Thyroid gland (tissue), 4 donors: ENCODE measurements around the gene CHST10. TPM values are rescaled to one million over a fixed set of nuclear protein-coding genes. Genes with fewer than 3 reads are reported as not detected.

Experiments
- DNase-seq, 2 donors: peaks; one replicate each; pipeline ENCODE4 v3.0.0-alpha.2; 2019
- H3K27ac ChIP-seq, 3 donors: fragments of 200-600 bp; sonication (generic); 1 replicate in 2 of 3; 2 replicates in 1 of 3; pipeline ENCODE4 v1.5.1; 2016 to 2019; ENCODE audit warnings: mild to moderate bottlenecking in 1 of 3, moderate library complexity in 1 of 3
- H3K27me3 ChIP-seq: fragments of 200-600 bp; sonication (generic); one replicate; pipeline ENCODE4 v1.5.1; 2019
- H3K36me3 ChIP-seq, 2 donors: fragments of 200-600 bp; sonication (generic); one replicate each; pipeline ENCODE4 v1.5.1; 2016 to 2019
- H3K4me1 ChIP-seq, 2 donors: fragments of 200-600 bp; sonication (generic); one replicate each; pipeline ENCODE4 v1.5.1; 2017 to 2019
- H3K4me3 ChIP-seq, 3 donors: fragments of 200-600 bp; sonication (generic); replicated peaks in 1 of 3; 1 replicate in 2 of 3; 2 replicates in 1 of 3; pipeline ENCODE4 v1.5.1; 2016; ENCODE audit warnings: mild to moderate bottlenecking in 1 of 3
- H3K9me3 ChIP-seq: fragments of 200-600 bp; sonication (generic); one replicate; pipeline ENCODE4 v1.5.1; 2017
- POLR2A ChIP-seq, 2 donors: fragments of 450-650 bp; IDR thresholded peaks; one replicate each; pipeline ENCODE4 v1.6.1; 2017; ENCODE audit warnings: antibody characterized with exemption in 2 of 2, mild to moderate bottlenecking in 2 of 2, moderate library complexity in 1 of 2
- WGBS, 2 donors: methylation state at CpG; one replicate each; pipeline ENCODE4 v1.1.5; 2017; 5-methylcytosine and 5-hydroxymethylcytosine counted together
- intact Hi-C: fragments of 100-400 bp; cut with DNase I; formaldehyde crosslinking; loops from one replicate; pipeline ENCODE4 v1.15.1; 2023
- total RNA-seq, 4 donors: library from RNA; depleted of rRNA; stranded (reverse); fragments of >200 nt; gene quantifications; one replicate each; pipeline ENCODE4 v1.2.3, GENCODE V29; 2016
- TF ChIP-seq, protein P1 (sequence below), 6 experiments: fragments of 200-600 bp in 3 of 6; fragments of 450-650 bp in 3 of 6; sonication (generic) in 3 of 6; IDR thresholded peaks; one replicate each; pipeline ENCODE4 v1.5.1; 2016 to 2019; ENCODE audit warnings: antibody characterized with exemption in 6 of 6, mild to moderate bottlenecking in 2 of 6, inconsistent platforms in 1 of 6, moderate library complexity in 1 of 6

Gene CHST10
- total RNA-seq, 4 donors from 2014 or later = 12.9 to 18.3 (median 14.5) TPM

DNA sequence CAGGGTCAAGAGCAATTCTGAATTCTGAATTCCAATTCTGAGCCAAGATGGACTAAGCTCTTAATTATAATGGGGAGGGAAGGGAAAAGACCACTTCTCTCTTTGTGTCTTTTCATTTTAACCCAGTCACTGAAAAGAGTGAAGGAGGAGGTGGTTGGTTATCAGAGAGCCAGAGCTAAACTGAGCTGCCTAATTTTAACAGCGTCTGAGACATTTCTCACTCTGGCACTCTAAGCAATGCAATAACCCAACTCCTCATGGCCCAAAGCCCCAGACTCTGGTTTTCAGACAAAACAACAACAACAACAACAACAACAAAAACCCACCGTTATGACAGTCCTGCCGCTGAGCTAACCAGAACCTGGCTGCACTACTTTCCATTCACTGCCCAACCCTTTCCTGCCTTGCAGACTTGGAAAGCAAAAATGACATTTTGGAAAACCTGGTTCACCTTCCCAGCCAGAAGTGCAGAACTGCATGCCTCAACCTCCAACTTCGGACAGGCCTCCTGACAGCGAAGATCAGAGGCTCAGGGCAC is 1.0 kb downstream of the CHST10 start:
- no peak for TF ChIP-seq POLR2A (IDR thresholded peaks at IDR 0.05)
- TF ChIP-seq, protein P1, sequence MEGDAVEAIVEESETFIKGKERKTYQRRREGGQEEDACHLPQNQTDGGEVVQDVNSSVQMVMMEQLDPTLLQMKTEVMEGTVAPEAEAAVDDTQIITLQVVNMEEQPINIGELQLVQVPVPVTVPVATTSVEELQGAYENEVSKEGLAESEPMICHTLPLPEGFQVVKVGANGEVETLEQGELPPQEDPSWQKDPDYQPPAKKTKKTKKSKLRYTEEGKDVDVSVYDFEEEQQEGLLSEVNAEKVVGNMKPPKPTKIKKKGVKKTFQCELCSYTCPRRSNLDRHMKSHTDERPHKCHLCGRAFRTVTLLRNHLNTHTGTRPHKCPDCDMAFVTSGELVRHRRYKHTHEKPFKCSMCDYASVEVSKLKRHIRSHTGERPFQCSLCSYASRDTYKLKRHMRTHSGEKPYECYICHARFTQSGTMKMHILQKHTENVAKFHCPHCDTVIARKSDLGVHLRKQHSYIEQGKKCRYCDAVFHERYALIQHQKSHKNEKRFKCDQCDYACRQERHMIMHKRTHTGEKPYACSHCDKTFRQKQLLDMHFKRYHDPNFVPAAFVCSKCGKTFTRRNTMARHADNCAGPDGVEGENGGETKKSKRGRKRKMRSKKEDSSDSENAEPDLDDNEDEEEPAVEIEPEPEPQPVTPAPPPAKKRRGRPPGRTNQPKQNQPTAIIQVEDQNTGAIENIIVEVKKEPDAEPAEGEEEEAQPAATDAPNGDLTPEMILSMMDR (IDR thresholded peaks at IDR 0.05) = no peak
- 2 to 6% methylated on average over 5 of the region's 5 CpGs for WGBS, 2 donors
- DNase-seq = no peak
- no peaks in the 10 kb centered on the region for H3K27me3 ChIP-seq
- intact Hi-C loops = no loop called here
- no peaks in the 10 kb centered on the region for H3K9me3 ChIP-seq
- no peaks in the 10 kb centered on the region for H3K36me3 ChIP-seq
- H3K27ac ChIP-seq = peak overlapping the region in 1 of 3 donors; percentile 57
- H3K4me1 ChIP-seq = peaks cover 4 to 10% of the 10 kb centered on the region in 2 donors
- H3K4me3 ChIP-seq = peak overlapping the region; percentile 45 to 89 (median 61)

DNA sequence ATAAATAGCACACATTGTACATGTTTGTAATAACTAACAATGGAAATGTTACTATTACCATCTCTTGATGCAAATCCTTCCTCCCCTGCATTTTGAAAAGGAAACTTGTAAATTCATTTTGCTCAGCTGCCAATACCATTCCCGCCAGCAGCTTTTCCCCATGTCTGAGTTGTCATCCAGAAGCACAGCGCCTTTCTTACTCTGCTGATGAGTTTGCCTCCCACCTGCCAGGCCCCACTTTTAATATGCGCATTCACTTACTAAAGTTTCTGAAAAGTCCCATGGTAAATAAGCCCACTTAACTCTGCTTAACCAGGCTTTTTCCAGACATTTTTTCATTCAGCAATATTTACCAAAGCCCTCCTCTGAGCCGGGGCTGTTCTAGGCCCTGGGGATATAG is 3.9 kb downstream of the CHST10 start:
- H3K27me3 ChIP-seq = no peaks in the 10 kb centered on the region
- no peaks in the 10 kb centered on the region for H3K9me3 ChIP-seq
- no peak overlapping the region for H3K4me3 ChIP-seq
- intact Hi-C loops = no loop called here
- WGBS, 2 donors = 91 to 95% methylated on average over 4 of the region's 4 CpGs
- peaks cover 4 to 10% of the 10 kb centered on the region in 2 donors for H3K4me1 ChIP-seq
- no peak for DNase-seq
- H3K27ac ChIP-seq = no peak overlapping the region
- H3K36me3 ChIP-seq = no peaks in the 10 kb centered on the region
- TF ChIP-seq, protein P1 (IDR thresholded peaks at IDR 0.05) = no peak
- TF ChIP-seq POLR2A (IDR thresholded peaks at IDR 0.05) = no peak

DNA sequence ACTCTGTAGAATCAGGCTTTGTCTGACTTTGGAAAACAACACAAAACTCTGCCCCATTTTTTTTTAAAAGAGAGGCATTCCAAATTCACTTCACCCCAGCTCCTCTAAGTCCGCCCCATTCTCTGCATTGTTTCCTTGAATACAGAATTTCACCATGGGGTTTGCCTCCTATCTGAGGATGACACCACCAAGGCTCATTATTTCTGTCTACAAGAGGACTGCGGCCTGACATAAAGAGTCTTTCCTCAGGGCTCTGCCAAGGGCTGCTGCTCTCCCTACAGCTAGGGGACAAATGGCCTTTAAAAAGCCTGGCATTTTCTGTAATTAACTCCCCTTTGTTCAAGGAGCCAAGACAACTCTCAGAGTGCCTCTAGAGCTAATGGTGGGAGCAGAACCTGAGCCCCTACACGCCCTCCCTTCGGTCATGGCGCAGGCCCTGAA is 4.6 kb downstream of the CHST10 start:
- H3K36me3 ChIP-seq = no peaks in the 10 kb centered on the region
- H3K9me3 ChIP-seq = no peaks in the 10 kb centered on the region
- H3K4me1 ChIP-seq = peaks cover 4 to 10% of the 10 kb centered on the region in 2 donors
- intact Hi-C loops = no loop called here
- H3K4me3 ChIP-seq = no peak overlapping the region
- whole genome bisulfite sequencing, 2 donors = 96 to 99% methylated on average over 5 of the region's 5 CpGs
- H3K27me3 ChIP-seq = no peaks in the 10 kb centered on the region
- no peak for TF ChIP-seq POLR2A (IDR thresholded peaks at IDR 0.05)
- TF ChIP-seq, protein P1 (IDR thresholded peaks at IDR 0.05) = no peak
- no peak for DNase-seq
- H3K27ac ChIP-seq = no peak overlapping the region

DNA sequence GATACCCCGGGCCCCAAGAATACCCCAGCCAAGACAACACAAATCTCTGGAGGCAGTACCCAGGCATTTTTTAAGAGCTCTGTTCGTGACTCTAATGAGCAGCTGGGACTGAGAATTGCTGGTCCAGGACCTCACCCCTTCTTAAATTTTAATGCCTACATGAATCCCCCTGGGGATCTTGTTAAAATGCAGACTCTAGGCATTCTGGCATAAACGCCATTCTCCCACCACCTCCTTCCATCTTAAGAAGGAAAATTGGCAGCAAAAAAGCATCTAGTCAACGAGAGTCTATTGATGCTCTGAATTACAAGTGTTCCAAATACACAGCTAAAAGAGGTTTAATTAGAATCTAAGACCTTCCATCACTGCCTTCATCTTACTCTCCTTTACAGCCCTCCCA is 5.0 kb downstream of the CHST10 start:
- DNase-seq = no peak
- H3K36me3 ChIP-seq = no peaks in the 10 kb centered on the region
- 90 to 96% methylated on average over 4 of the region's 4 CpGs for WGBS, 2 donors
- no peaks in the 10 kb centered on the region for H3K9me3 ChIP-seq
- intact Hi-C loops = no loop called here
- TF ChIP-seq POLR2A (IDR thresholded peaks at IDR 0.05) = no peak
- TF ChIP-seq, protein P1 (IDR thresholded peaks at IDR 0.05) = no peak
- H3K4me3 ChIP-seq = no peak overlapping the region
- no peak overlapping the region for H3K27ac ChIP-seq
- H3K4me1 ChIP-seq = peaks cover 4 to 10% of the 10 kb centered on the region in 2 donors
- H3K27me3 ChIP-seq = no peaks in the 10 kb centered on the region

DNA sequence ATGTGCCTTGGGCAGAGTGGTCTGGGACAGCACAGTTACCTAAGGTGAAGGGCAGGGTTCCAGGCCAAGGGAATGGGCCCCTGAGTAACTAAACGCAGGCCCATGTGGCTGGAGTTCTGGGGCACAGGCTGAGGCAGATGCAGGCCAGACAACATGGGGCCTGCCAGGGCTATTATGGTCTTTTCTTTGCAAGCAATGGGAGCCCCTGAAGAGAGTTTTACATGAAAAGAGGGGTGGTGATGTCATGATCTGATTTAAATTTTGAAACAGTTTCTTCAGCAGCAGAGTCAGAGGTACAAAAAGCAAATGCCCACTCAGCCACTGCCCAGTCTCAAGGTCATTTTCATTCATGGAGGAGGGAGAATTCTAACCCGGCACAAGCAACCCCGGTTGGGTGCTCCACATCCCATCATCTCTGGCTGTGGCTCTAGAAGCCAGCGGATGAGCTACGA is 5.6 kb downstream of the CHST10 start:
- TF ChIP-seq, protein P1 (IDR thresholded peaks at IDR 0.05) = no peak
- TF ChIP-seq POLR2A (IDR thresholded peaks at IDR 0.05) = no peak

More for the DNA sequence above, 5.6 kb downstream of the CHST10 start:
- no peak overlapping the region for H3K27ac ChIP-seq
- no peak for DNase-seq
- no peaks in the 10 kb centered on the region for H3K36me3 ChIP-seq
- 94% methylated on average over 5 of the region's 5 CpGs for WGBS, 2 donors
- no peaks in the 10 kb centered on the region for H3K9me3 ChIP-seq
- H3K4me1 ChIP-seq = peaks cover 4 to 10% of the 10 kb centered on the region in 2 donors
- intact Hi-C loops = no loop called here
- no peaks in the 10 kb centered on the region for H3K27me3 ChIP-seq
- no peak overlapping the region for H3K4me3 ChIP-seq
